Gastrocnemius medialis (tissue), 4 donors: ENCODE measurements around the gene GPS1.

Source experiments
- CTCF ChIP-seq, 5 experiments: fragments of 450-650 bp in 3 of 5; fragments of 200-600 bp in 2 of 5; sonication (generic) in 2 of 5; IDR thresholded peaks in 4 of 5; conservative IDR thresholded peaks in 1 of 5; 1 replicate in 4 of 5; 2 replicates in 1 of 5; pipeline ENCODE4 v1.5.1; 2016 to 2019; ENCODE audit warnings: antibody characterized with exemption in 5 of 5, mild to moderate bottlenecking in 3 of 5, moderate library complexity in 3 of 5
- POLR2A ChIP-seq, 2 donors: fragments of 450-650 bp; IDR thresholded peaks; one replicate each; pipeline ENCODE4 v1.6.1; 2017; ENCODE audit warnings: antibody characterized with exemption in 2 of 2, mild to moderate bottlenecking in 2 of 2, moderate library complexity in 2 of 2

- no peak for TF ChIP-seq CTCF (IDR thresholded peaks at IDR 0.05 in 4 of 5, conservative IDR thresholded peaks at IDR 0.05 in 1 of 5)
- TF ChIP-seq POLR2A (IDR thresholded peaks at IDR 0.05), result no peak
Measured at GRCh38 chr17:82025401-82026107, 26.1 kb upstream of the GPS1 start.
